ENCODE results near the gene ETFRF1. TPM values are rescaled to one million over a fixed set of nuclear protein-coding genes. Genes with fewer than 3 reads are reported as not detected.

The ETFRF1 gene
- total and polyA plus RNA-seq, 3 donors from 2014 or later, result 47.6 to 84.9 (median 63.3) TPM

DNA sequence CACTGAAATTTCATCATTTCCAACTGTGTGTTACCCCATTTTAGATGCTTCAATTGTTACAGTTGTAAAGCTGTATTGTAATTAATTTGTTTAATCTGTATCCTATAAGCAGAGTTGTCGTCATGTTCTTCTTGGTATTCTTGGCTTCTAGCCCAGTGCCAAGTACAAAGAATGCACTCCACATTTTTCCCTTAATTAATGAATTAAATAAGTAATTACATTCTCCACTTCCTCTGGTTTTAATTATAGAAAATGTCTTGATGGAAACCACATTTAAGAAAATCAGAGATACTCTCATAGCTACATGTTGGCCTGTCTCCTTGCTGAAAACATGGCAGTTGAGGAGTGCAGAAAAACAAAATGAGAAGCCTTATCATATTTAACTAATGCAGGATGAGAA lies 823 bp upstream of the ETFRF1 start:
- intact Hi-C loops (cut with DNase I; ENCODE audit: low total_unique reads), result no loop called here
- WGBS, 2 donors, result 4 to 12% methylated on average over 1 of the region's 1 CpG
- no peaks in the 10 kb centered on the region for H3K36me3 ChIP-seq (ENCODE audit: low read depth, missing control alignments)

DNA sequence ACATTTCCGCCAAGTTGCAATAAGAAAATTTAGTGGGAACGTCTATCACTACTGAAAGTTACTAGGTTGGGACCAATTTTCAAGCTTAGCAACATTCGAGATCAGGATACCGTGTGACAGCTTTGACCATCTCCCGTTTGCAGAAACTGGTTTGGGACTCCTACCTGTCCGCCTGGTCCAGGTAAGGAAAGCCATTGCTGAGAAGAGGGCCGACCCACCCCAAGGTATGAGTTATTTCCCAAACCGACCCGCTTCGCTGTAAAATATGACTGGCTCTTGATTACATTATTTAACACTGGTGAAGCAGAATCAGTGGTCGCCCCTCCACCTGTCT lies 348 bp upstream of the ETFRF1 start:
- 4% methylated on average over 11 of the region's 11 CpGs for WGBS, 2 donors
- TF ChIP-seq, protein P1, sequence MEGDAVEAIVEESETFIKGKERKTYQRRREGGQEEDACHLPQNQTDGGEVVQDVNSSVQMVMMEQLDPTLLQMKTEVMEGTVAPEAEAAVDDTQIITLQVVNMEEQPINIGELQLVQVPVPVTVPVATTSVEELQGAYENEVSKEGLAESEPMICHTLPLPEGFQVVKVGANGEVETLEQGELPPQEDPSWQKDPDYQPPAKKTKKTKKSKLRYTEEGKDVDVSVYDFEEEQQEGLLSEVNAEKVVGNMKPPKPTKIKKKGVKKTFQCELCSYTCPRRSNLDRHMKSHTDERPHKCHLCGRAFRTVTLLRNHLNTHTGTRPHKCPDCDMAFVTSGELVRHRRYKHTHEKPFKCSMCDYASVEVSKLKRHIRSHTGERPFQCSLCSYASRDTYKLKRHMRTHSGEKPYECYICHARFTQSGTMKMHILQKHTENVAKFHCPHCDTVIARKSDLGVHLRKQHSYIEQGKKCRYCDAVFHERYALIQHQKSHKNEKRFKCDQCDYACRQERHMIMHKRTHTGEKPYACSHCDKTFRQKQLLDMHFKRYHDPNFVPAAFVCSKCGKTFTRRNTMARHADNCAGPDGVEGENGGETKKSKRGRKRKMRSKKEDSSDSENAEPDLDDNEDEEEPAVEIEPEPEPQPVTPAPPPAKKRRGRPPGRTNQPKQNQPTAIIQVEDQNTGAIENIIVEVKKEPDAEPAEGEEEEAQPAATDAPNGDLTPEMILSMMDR (IDR thresholded peaks at IDR 0.05), result no peak
- TF ChIP-seq POLR2A (IDR thresholded peaks at IDR 0.05), result no peak
- Histone ChIP-seq H3K27ac (peak overlapping the region; percentile 87 to 92), H3K27me3 (no peaks in the 10 kb centered on the region), H3K9me3 (no peaks in the 10 kb centered on the region), H3K36me3 (ENCODE audit: low read depth, missing control alignments) (no peaks in the 10 kb centered on the region), H3K4me1 (peaks cover 10% of the 10 kb centered on the region), H3K4me3 (peak overlapping the region; percentile 61 to 88)
- no peak for DNase-seq
- intact Hi-C loops (cut with DNase I; ENCODE audit: low total_unique reads), result no loop called here

More for the DNA sequence above, 823 bp upstream of the ETFRF1 start:
- TF ChIP-seq, protein P1 (IDR thresholded peaks at IDR 0.05), result no peak
- no peak for TF ChIP-seq POLR2A (IDR thresholded peaks at IDR 0.05)
- Histone ChIP-seq H3K4me3 (peak overlapping the region; percentile 61 to 88), H3K4me1 (peaks cover 10% of the 10 kb centered on the region), H3K27me3 (no peaks in the 10 kb centered on the region), H3K9me3 (no peaks in the 10 kb centered on the region), H3K27ac (peak overlapping the region; percentile 87 to 92)
- DNase-seq, result no peak

DNA sequence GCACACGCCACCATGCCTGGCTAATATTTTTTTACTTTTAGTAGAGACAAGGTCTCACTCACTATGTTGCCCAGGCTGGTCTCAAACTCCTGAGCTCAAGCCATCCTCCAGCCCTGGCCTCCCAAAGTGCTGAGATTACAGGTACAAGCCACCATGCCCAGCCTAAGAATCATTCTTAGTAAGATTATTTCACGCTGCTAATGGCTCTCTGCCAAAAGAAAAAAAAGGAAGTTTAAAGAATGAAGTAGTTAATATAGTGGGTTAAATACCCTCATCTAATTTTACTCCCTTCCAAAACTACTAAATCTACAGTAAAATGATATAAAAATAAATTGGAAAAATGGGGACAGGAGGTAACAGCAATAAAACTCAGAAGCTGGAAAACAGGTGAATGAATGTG lies 2.6 kb downstream of the ETFRF1 start:
- H3K27me3 ChIP-seq, result no peaks in the 10 kb centered on the region
- no peaks in the 10 kb centered on the region for H3K9me3 ChIP-seq
- DNase-seq, result no peak
- no peaks in the 10 kb centered on the region for H3K36me3 ChIP-seq (ENCODE audit: low read depth, missing control alignments)
- intact Hi-C loops (cut with DNase I; ENCODE audit: low total_unique reads), result no loop called here
- 75 to 77% methylated on average over 2 of the region's 2 CpGs for WGBS, 2 donors
- TF ChIP-seq, protein P1 (IDR thresholded peaks at IDR 0.05), result no peak
- TF ChIP-seq POLR2A (IDR thresholded peaks at IDR 0.05), result no peak
- H3K4me1 ChIP-seq, result peaks cover 10% of the 10 kb centered on the region
- H3K4me3 ChIP-seq, result no peak overlapping the region
- H3K27ac ChIP-seq, result no peak overlapping the region

DNA sequence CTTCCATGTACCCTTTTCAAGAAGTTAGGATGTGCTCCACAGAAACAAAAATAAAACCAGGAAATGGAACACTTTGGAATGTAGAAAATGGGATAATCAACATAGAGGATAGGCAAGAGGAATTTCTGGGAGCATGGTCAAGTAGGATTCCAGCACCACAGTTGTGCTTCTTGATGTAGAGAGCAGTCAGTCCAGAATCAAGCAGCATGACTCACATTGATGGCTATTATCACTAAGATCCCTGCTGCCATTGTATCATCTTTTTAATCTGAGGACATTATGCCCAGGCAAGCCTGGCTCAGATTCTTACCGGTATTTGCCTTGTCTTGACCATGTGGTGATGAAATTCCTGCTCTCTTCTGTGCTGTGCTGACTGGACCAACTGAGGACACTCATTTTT lies 5.7 kb downstream of the ETFRF1 start:
- DNase-seq, result no peak
- Histone ChIP-seq H3K27me3 (no peaks in the 10 kb centered on the region), H3K9me3 (no peaks in the 10 kb centered on the region), H3K27ac (no peak overlapping the region), H3K36me3 (ENCODE audit: low read depth, missing control alignments) (no peaks in the 10 kb centered on the region), H3K4me3 (no peak overlapping the region), H3K4me1 (peaks cover 7% of the 10 kb centered on the region)
- intact Hi-C loops (cut with DNase I; ENCODE audit: low total_unique reads), result no loop called here
- 76 to 80% methylated on average over 1 of the region's 1 CpG for WGBS, 2 donors
- TF ChIP-seq POLR2A (IDR thresholded peaks at IDR 0.05), result no peak
- TF ChIP-seq, protein P1 (IDR thresholded peaks at IDR 0.05), result no peak

DNA sequence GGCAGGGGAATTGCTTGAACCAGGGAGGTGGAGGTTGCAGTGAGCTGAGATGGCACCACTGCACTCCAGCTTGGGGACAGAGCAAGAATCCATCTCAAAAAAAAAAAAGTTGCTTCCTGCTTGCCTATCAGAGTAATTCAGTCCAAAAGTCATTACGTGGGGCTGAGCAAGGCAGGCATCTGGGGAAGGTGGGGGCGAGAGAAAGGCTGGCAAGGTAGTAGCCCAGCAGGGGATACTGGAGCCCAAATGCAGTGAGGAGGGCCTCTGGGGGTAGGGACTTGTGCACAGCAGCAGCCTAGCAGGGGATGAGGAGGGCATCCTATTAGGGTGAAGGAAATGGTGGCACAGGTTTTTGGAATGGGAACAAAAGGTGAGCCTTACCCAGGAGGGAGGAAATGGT lies 7.1 kb downstream of the ETFRF1 start:
- H3K9me3 ChIP-seq, result no peaks in the 10 kb centered on the region
- H3K4me1 ChIP-seq, result no peaks in the 10 kb centered on the region
- WGBS, 2 donors, result 80 to 82% methylated on average over 2 of the region's 2 CpGs
- DNase-seq, result no peak
- no peak overlapping the region for H3K4me3 ChIP-seq
- H3K27ac ChIP-seq, result no peak overlapping the region
- no peak for TF ChIP-seq POLR2A (IDR thresholded peaks at IDR 0.05)
- TF ChIP-seq, protein P1 (IDR thresholded peaks at IDR 0.05), result no peak
- no peaks in the 10 kb centered on the region for H3K36me3 ChIP-seq (ENCODE audit: low read depth, missing control alignments)
- intact Hi-C loops (cut with DNase I; ENCODE audit: low total_unique reads), result no loop called here
- H3K27me3 ChIP-seq, result no peaks in the 10 kb centered on the region

Measured in testis (tissue), 3 donors.